Progenitor cell of endocrine pancreas (in vitro differentiated cells): ENCODE data around the gene SLC25A26. TPM values are rescaled to one million over a fixed set of nuclear protein-coding genes. Genes with fewer than 3 reads are reported as not detected.

Source experiments
- DNase-seq: peaks from one replicate; pipeline ENCODE4 v3.0.0; 2021; ENCODE audit warnings: low spot score; ENCODE audit not compliant: unreplicated experiment
- H3K27ac Mint-ChIP-seq: 2 replicates; pipeline ENCODE4 v1.8.0; 2021; ENCODE audit warnings: mild to moderate bottlenecking, moderate library complexity, mixed read lengths
- H3K27me3 Mint-ChIP-seq: 2 replicates; pipeline ENCODE4 v1.8.0; 2021; ENCODE audit warnings: mixed read lengths
- H3K36me3 Mint-ChIP-seq: 2 replicates; pipeline ENCODE4 v1.8.0; 2022; ENCODE audit warnings: mixed read lengths; ENCODE audit not compliant: insufficient read depth
- H3K4me1 Mint-ChIP-seq: 2 replicates; pipeline ENCODE4 v1.8.0; 2021; ENCODE audit warnings: low read depth, mixed read lengths
- H3K4me3 Mint-ChIP-seq: 2 replicates; pipeline ENCODE4 v1.8.0; 2021; ENCODE audit warnings: low read depth, mild to moderate bottlenecking, moderate library complexity, mixed read lengths
- H3K9me3 Mint-ChIP-seq: 2 replicates; pipeline ENCODE4 v1.8.0; 2021; ENCODE audit warnings: low read depth, mixed read lengths
- total RNA-seq: library from RNA; stranded (reverse); gene quantifications from 2 replicates; pipeline ENCODE4 v1.2.1, GENCODE V29; 2021
- TF ChIP-seq, protein P1 (sequence below): fragments of 200-600 bp; sonication (generic); IDR thresholded peaks from one replicate; pipeline ENCODE4 v1.5.0; 2021; ENCODE audit warnings: antibody characterized with exemption, mild to moderate bottlenecking; ENCODE audit not compliant: unreplicated experiment

The SLC25A26 gene
- total RNA-seq, 1 donor from 2014 or later: 18.9 TPM

- no peak overlapping the region for H3K27ac Mint-ChIP-seq
- peaks cover 5% of the 10 kb centered on the region for H3K4me1 Mint-ChIP-seq
- DNase-seq: no peak
- H3K27me3 Mint-ChIP-seq: no peaks in the 10 kb centered on the region
- no peaks in the 10 kb centered on the region for H3K9me3 Mint-ChIP-seq
- no peaks in the 10 kb centered on the region for H3K36me3 Mint-ChIP-seq
- TF ChIP-seq, protein P1, sequence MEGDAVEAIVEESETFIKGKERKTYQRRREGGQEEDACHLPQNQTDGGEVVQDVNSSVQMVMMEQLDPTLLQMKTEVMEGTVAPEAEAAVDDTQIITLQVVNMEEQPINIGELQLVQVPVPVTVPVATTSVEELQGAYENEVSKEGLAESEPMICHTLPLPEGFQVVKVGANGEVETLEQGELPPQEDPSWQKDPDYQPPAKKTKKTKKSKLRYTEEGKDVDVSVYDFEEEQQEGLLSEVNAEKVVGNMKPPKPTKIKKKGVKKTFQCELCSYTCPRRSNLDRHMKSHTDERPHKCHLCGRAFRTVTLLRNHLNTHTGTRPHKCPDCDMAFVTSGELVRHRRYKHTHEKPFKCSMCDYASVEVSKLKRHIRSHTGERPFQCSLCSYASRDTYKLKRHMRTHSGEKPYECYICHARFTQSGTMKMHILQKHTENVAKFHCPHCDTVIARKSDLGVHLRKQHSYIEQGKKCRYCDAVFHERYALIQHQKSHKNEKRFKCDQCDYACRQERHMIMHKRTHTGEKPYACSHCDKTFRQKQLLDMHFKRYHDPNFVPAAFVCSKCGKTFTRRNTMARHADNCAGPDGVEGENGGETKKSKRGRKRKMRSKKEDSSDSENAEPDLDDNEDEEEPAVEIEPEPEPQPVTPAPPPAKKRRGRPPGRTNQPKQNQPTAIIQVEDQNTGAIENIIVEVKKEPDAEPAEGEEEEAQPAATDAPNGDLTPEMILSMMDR: no peak
- H3K4me3 Mint-ChIP-seq: no peak overlapping the region
Measured at GRCh38 chr3:66353530-66353929, 132.7 kb downstream of the SLC25A26 start.

GRCh38 chr3:66354001-66354400 is 133.2 kb downstream of the SLC25A26 start:
- Mint-ChIP-seq H3K4me3 (no peak overlapping the region), H3K36me3 (no peaks in the 10 kb centered on the region), H3K4me1 (peaks cover 5% of the 10 kb centered on the region), H3K9me3 (no peaks in the 10 kb centered on the region), H3K27me3 (no peaks in the 10 kb centered on the region), H3K27ac (no peak overlapping the region)
- no peak for DNase-seq
- TF ChIP-seq, protein P1: no peak

DNA sequence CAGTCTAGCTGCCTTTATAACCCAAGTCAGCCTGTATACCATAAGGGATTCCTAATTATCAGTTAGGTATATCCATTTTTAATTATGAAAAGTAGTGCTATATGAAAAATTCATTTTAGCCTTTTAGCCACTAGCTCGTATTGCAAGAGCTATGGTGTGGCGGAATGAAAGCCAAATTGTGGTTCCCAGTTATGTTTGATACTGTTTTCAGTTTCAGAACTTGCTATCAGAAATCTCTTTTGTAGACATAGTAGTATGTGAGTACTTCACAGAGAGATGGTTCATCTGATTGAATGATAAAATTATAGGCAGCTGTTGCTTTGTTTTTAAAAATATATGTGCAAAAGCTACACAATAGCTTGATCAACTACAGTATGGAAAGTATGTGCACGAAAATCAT is 134.6 kb downstream of the SLC25A26 start:
- Mint-ChIP-seq H3K4me3 (no peak overlapping the region), H3K27ac (no peak overlapping the region), H3K9me3 (no peaks in the 10 kb centered on the region), H3K27me3 (no peaks in the 10 kb centered on the region), H3K4me1 (peaks cover 5% of the 10 kb centered on the region), H3K36me3 (no peaks in the 10 kb centered on the region)
- TF ChIP-seq, protein P1: no peak
- DNase-seq: no peak

GRCh38 chr3:66355997-66356396 is 135.2 kb downstream of the SLC25A26 start:
- no peak overlapping the region for H3K4me3 Mint-ChIP-seq
- no peak for DNase-seq
- no peaks in the 10 kb centered on the region for H3K27me3 Mint-ChIP-seq
- H3K27ac Mint-ChIP-seq: no peak overlapping the region
- no peaks in the 10 kb centered on the region for H3K36me3 Mint-ChIP-seq
- H3K4me1 Mint-ChIP-seq: peaks cover 5% of the 10 kb centered on the region
- TF ChIP-seq, protein P1: no peak
- no peaks in the 10 kb centered on the region for H3K9me3 Mint-ChIP-seq

- no peaks in the 10 kb centered on the region for H3K9me3 Mint-ChIP-seq
- no peak overlapping the region for H3K27ac Mint-ChIP-seq
- H3K4me3 Mint-ChIP-seq: no peak overlapping the region
- no peak for DNase-seq
- H3K27me3 Mint-ChIP-seq: no peaks in the 10 kb centered on the region
- TF ChIP-seq, protein P1: no peak
- H3K4me1 Mint-ChIP-seq: no peaks in the 10 kb centered on the region
- no peaks in the 10 kb centered on the region for H3K36me3 Mint-ChIP-seq
Measured at GRCh38 chr3:66361356-66361755, 140.6 kb downstream of the SLC25A26 start.
